RKO (cell line): ENCODE data around the gene ADAM11.
"Not testable (repeated sequence)": the region's sequence is repeated elsewhere in the genome, so short reads cannot be mapped to it uniquely, and the experiment has no call there.

ENCODE experiments used
- DNase-seq: peaks from one replicate; pipeline ENCODE4 v3.0.0-alpha.2; 2016; ENCODE audit warnings: low spot score

The ADAM11 gene

GRCh38 chr17:44758414-44759085 lies at the start of gene ADAM11:
Gene ADAM11, plus strand, starts transcription at chr17:44758988. Its CDS starts 212 bp downstream, at chr17:44759200.
- no peak for DNase-seq

- no peak for DNase-seq
These were observed 39.3 kb upstream of the ADAM11 start for GRCh38 chr17:44719444-44719843.

- DNase-seq: no peak
These were observed 36.5 kb upstream of the ADAM11 start for GRCh38 chr17:44722254-44722653.

GRCh38 chr17:44726121-44726520 lies 32.7 kb upstream of the ADAM11 start:
- DNase-seq: not testable (repeated sequence)

- DNase-seq: no peak
These were observed 25.0 kb upstream of the ADAM11 start for GRCh38 chr17:44733753-44734152.

- DNase-seq: no peak
These were observed 24.5 kb upstream of the ADAM11 start for GRCh38 chr17:44734272-44734671.

GRCh38 chr17:44736551-44737240 lies 22.1 kb upstream of the ADAM11 start:
- no peak for DNase-seq

- DNase-seq: peak; percentile 56
These were observed 20.4 kb upstream of the ADAM11 start for GRCh38 chr17:44738214-44738906.

- DNase-seq: no peak
These were observed 17.5 kb upstream of the ADAM11 start for GRCh38 chr17:44741316-44741715.

- DNase-seq: no peak
These were observed 13.5 kb upstream of the ADAM11 start for GRCh38 chr17:44745301-44745700.

- not testable (repeated sequence) for DNase-seq
These were observed 13.1 kb upstream of the ADAM11 start for GRCh38 chr17:44745738-44746137.

- no peak for DNase-seq
These were observed 11.2 kb upstream of the ADAM11 start for GRCh38 chr17:44747566-44747965.

GRCh38 chr17:44749076-44749979 lies 9.5 kb upstream of the ADAM11 start:
- DNase-seq: no peak

GRCh38 chr17:44749980-44750318 lies 8.8 kb upstream of the ADAM11 start:
- DNase-seq: no peak

GRCh38 chr17:44751331-44751730 lies 7.5 kb upstream of the ADAM11 start:
- DNase-seq: no peak

- DNase-seq: no peak
These were observed 7.0 kb upstream of the ADAM11 start for GRCh38 chr17:44751806-44752205.

GRCh38 chr17:44752953-44753861 lies 5.6 kb upstream of the ADAM11 start:
- DNase-seq: no peak

- DNase-seq: no peak
These were observed 4.5 kb upstream of the ADAM11 start for GRCh38 chr17:44754276-44754675.

GRCh38 chr17:44755180-44755579 lies 3.6 kb upstream of the ADAM11 start:
- not testable (repeated sequence) for DNase-seq

- no peak for DNase-seq
These were observed 1.5 kb upstream of the ADAM11 start for GRCh38 chr17:44757045-44757917.
